ENCODE measurements around the gene CNTRL. TPM values are rescaled to one million over a fixed set of nuclear protein-coding genes. Genes with fewer than 3 reads are reported as not detected.
"Not testable (repeated sequence)": the region's sequence is repeated elsewhere in the genome, so short reads cannot be mapped to it uniquely, and the experiment has no call there.

CNTRL gene
- total and polyA plus RNA-seq, 10 donors: 15.8 to 63.0 (median 48.9) TPM

- H3K4me1 ChIP-seq: peaks cover 0 to 12% (median 0%) of the 10 kb centered on the region in 6 donors
- H3K4me3 ChIP-seq: no peak overlapping the region
- peak overlapping the region in 3 of 8 donors; percentile 17 to 20 (median 18) for H3K27ac ChIP-seq
- no peak for DNase-seq
- H3K27me3 ChIP-seq (replicated peaks in 1 of 7): no peaks in the 10 kb centered on the region
- WGBS, 5 donors: 56 to 74% (median 65%) methylated on average over 5 of the region's 5 CpGs
- H3K9me3 ChIP-seq: peaks cover 0 to 4% (median 0%) of the 10 kb centered on the region in 8 donors
- intact Hi-C loops (cut with DNase I; ENCODE audit: low total_unique reads): no loop called here
- TF ChIP-seq CTCF (IDR thresholded peaks at IDR 0.05 in 8 of 11, conservative IDR thresholded peaks at IDR 0.05 in 3 of 11): no peak
- no peak for TF ChIP-seq POLR2A (IDR thresholded peaks at IDR 0.05)
- no peak for TF ChIP-seq POLR2AphosphoS5 (IDR thresholded peaks at IDR 0.05)
- H3K36me3 ChIP-seq: peaks cover 0 to 65% (median 13%) of the 10 kb centered on the region in 6 donors
Measured at GRCh38 chr9:121098567-121099198, 23.9 kb downstream of the CNTRL start.

GRCh38 chr9:121104054-121104453, 29.3 kb downstream of the CNTRL start:
- H3K9me3 ChIP-seq; H3K27ac ChIP-seq; DNase-seq; H3K4me3 ChIP-seq; intact Hi-C loops (cut with DNase I; ENCODE audit: low total_unique reads); H3K27me3 ChIP-seq (replicated peaks in 1 of 7): not testable (repeated sequence)
- 96 to 99% (median 98%) methylated on average over 5 of the region's 5 CpGs for WGBS, 5 donors
- Histone ChIP-seq H3K36me3 (peaks cover 0 to 17% (median under 1%) of the 10 kb centered on the region in 6 donors), H3K4me1 (peaks cover 0 to 40% (median 13%) of the 10 kb centered on the region in 6 donors)

GRCh38 chr9:121105531-121105930, 30.8 kb downstream of the CNTRL start:
- TF ChIP-seq CTCF (IDR thresholded peaks at IDR 0.05 in 8 of 11, conservative IDR thresholded peaks at IDR 0.05 in 3 of 11): no peak
- no peak for TF ChIP-seq POLR2AphosphoS5 (IDR thresholded peaks at IDR 0.05)
- no peak for TF ChIP-seq POLR2A (IDR thresholded peaks at IDR 0.05)
- Histone ChIP-seq H3K9me3 (peaks cover 0 to 9% (median 2%) of the 10 kb centered on the region in 8 donors), H3K27me3 (replicated peaks in 1 of 7) (no peaks in the 10 kb centered on the region), H3K4me3 (no peak overlapping the region), H3K36me3 (peaks cover 0 to 6% (median 2%) of the 10 kb centered on the region in 6 donors), H3K4me1 (peaks cover 0 to 38% (median 12%) of the 10 kb centered on the region in 6 donors), H3K27ac (peak overlapping the region in 4 of 8 donors; percentile 12 to 43 (median 32))
- no peak for DNase-seq
- intact Hi-C loops (cut with DNase I; ENCODE audit: low total_unique reads): no loop called here
- WGBS, 5 donors: 36 to 62% (median 60%) methylated on average over 2 of the region's 2 CpGs

- Histone ChIP-seq H3K36me3 (peaks cover 0 to 15% (median 4%) of the 10 kb centered on the region in 6 donors), H3K4me1 (peaks cover 0 to 38% (median 12%) of the 10 kb centered on the region in 6 donors), H3K4me3 (no peak overlapping the region), H3K27me3 (replicated peaks in 1 of 7) (no peaks in the 10 kb centered on the region), H3K27ac (peak overlapping the region in 1 of 8 donors; percentile 4), H3K9me3 (peaks cover 0 to 9% (median 2%) of the 10 kb centered on the region in 8 donors)
- TF ChIP-seq CTCF (IDR thresholded peaks at IDR 0.05 in 8 of 11, conservative IDR thresholded peaks at IDR 0.05 in 3 of 11): peak in 2 of 11 experiments; percentile 8 to 13
- TF ChIP-seq POLR2A (IDR thresholded peaks at IDR 0.05): no peak
- no peak for DNase-seq
- WGBS, 5 donors: 40 to 73% (median 46%) methylated on average over 1 of the region's 1 CpG
- intact Hi-C loops (cut with DNase I; ENCODE audit: low total_unique reads): no loop called here
Measured at GRCh38 chr9:121107029-121107428, 32.3 kb downstream of the CNTRL start.
